Glutamatergic neuron (in vitro differentiated cells): ENCODE measurements around the gene MDFIC. TPM values are rescaled to one million over a fixed set of nuclear protein-coding genes. Genes with fewer than 3 reads are reported as not detected.

ENCODE experiments used
- DNase-seq: peaks from one replicate; pipeline ENCODE4 v3.0.0; 2022
- H3K27ac Mint-ChIP-seq: one replicate; pipeline ENCODE4 v1.8.0; 2020; ENCODE audit warnings: mild to moderate bottlenecking, mixed read lengths, inconsistent platforms; ENCODE audit not compliant: unreplicated experiment
- H3K27me3 Mint-ChIP-seq: one replicate; pipeline ENCODE4 v1.8.0; 2020; ENCODE audit warnings: mild to moderate bottlenecking, moderate library complexity, mixed read lengths, inconsistent platforms; ENCODE audit not compliant: unreplicated experiment
- H3K36me3 Mint-ChIP-seq: one replicate; pipeline ENCODE4 v1.8.0; 2020; ENCODE audit warnings: mild to moderate bottlenecking, mixed read lengths, inconsistent platforms; ENCODE audit not compliant: unreplicated experiment
- H3K4me1 Mint-ChIP-seq: one replicate; pipeline ENCODE4 v1.8.0; 2020; ENCODE audit warnings: mild to moderate bottlenecking, low read depth, mixed read lengths, inconsistent platforms; ENCODE audit not compliant: unreplicated experiment
- H3K4me3 Mint-ChIP-seq: one replicate; pipeline ENCODE4 v1.8.0; 2020; ENCODE audit warnings: mild to moderate bottlenecking, mixed read lengths, inconsistent platforms; ENCODE audit not compliant: unreplicated experiment
- H3K9me3 Mint-ChIP-seq: one replicate; pipeline ENCODE4 v1.8.0; 2020; ENCODE audit warnings: mild to moderate bottlenecking, moderate library complexity, mixed read lengths, inconsistent platforms; ENCODE audit not compliant: unreplicated experiment
- total RNA-seq: library from RNA; stranded (reverse); fragmentation: NEBNext Ultra II Directional; extraction: Animal tissue kit (Norgen Biotek cat#: 25700); gene quantifications from one replicate; pipeline ENCODE4 v1.2.1, GENCODE V29; 2021; ENCODE audit not compliant: unreplicated experiment
- TF ChIP-seq, protein P1 (sequence below): fragments of 200-600 bp; sonication (generic); IDR thresholded peaks from one replicate; pipeline ENCODE4 v1.5.0; 2021; ENCODE audit not compliant: partially characterized antibody, unreplicated experiment

The MDFIC gene
- total RNA-seq, 1 donor from 2014 or later: 0.10 TPM

DNA sequence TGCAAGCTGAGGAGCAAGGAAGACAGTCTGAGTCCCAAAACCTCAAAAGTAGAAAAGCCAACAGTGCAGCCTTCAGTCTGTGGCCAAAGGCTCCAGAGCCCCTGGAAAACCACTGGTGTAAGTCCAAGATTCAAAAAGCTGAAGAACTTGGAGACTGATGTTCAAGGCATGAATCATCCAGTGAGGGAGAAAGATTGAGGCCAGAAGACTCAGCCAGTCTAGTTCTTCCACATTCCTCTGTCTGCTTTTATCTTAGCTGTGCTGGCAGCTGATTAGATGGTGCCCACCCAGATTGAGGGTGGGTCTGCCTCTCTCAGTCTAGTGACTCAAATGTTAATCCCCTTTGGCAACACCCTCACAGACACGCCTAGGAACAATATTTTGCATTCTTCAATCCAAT, 20.1 kb upstream of the MDFIC start:
- TF ChIP-seq, protein P1, sequence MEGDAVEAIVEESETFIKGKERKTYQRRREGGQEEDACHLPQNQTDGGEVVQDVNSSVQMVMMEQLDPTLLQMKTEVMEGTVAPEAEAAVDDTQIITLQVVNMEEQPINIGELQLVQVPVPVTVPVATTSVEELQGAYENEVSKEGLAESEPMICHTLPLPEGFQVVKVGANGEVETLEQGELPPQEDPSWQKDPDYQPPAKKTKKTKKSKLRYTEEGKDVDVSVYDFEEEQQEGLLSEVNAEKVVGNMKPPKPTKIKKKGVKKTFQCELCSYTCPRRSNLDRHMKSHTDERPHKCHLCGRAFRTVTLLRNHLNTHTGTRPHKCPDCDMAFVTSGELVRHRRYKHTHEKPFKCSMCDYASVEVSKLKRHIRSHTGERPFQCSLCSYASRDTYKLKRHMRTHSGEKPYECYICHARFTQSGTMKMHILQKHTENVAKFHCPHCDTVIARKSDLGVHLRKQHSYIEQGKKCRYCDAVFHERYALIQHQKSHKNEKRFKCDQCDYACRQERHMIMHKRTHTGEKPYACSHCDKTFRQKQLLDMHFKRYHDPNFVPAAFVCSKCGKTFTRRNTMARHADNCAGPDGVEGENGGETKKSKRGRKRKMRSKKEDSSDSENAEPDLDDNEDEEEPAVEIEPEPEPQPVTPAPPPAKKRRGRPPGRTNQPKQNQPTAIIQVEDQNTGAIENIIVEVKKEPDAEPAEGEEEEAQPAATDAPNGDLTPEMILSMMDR: no peak
- Mint-ChIP-seq H3K36me3 (no peaks in the 10 kb centered on the region), H3K27me3 (no peaks in the 10 kb centered on the region), H3K4me3 (no peak overlapping the region), H3K27ac (no peak overlapping the region), H3K4me1 (no peaks in the 10 kb centered on the region), H3K9me3 (no peaks in the 10 kb centered on the region)
- DNase-seq: no peak

DNA sequence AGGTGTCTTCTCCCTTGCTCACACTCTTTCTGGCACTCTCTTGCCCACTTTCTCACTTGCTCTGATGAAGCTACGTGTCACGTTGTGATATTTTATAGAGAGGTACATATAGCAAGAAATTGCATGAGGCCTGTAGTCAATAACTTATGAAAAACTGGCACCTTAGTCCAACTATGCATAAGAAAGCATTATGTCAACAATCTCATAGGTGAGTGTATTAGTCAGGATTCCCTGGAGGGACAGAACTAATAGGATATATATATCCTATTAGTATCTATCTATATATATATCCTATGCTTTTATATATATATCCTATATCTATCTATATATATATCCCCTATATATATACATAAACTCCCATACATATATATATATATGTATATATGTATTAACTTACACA, 18.8 kb upstream of the MDFIC start:
- Mint-ChIP-seq H3K36me3 (no peaks in the 10 kb centered on the region), H3K27me3 (no peaks in the 10 kb centered on the region), H3K4me1 (no peaks in the 10 kb centered on the region), H3K27ac (no peak overlapping the region), H3K9me3 (no peaks in the 10 kb centered on the region), H3K4me3 (no peak overlapping the region)
- no peak for DNase-seq
- TF ChIP-seq, protein P1: no peak

DNA sequence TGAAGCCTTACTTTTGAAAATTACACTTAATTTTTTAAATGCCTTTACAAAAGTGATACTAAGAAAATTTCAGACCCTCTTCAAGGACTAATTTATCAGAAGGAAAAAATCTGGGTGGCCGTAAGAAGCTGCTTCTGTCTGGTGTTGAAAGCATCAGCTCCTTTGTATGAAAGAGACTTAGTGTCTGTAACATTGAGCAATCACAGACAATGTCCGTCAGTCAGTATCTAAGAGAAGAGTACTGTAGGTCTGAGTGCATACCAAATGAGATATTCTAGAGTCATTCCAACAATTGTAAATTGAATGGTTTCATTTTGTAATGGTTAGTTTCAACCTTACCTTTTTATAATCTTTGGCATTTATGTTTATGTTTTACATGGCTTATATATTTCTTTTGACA, 11.1 kb upstream of the MDFIC start:
- no peak for DNase-seq
- Mint-ChIP-seq H3K36me3 (no peaks in the 10 kb centered on the region), H3K4me3 (no peak overlapping the region), H3K27me3 (no peaks in the 10 kb centered on the region), H3K9me3 (no peaks in the 10 kb centered on the region), H3K27ac (no peak overlapping the region), H3K4me1 (no peaks in the 10 kb centered on the region)
- TF ChIP-seq, protein P1: no peak

DNA sequence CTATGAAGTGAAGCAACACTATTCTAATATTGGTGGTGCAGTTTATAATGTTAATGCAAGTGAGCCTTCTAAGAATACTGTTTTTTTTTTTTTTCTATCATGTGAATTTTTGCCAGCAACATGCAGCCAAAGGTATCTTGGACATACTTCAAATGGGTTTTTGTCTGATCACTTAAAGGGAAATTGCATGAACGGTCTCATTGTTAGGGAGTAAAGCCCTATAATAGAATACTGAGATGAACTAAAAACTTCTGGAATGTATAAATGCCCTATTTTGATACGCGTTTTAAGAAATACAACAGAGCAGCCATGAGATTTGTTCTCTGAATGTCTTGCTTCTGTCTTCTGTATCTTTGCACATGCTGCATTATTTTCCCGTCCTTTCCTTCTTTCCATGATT, 10.5 kb upstream of the MDFIC start:
- Mint-ChIP-seq H3K4me3 (no peak overlapping the region), H3K4me1 (no peaks in the 10 kb centered on the region), H3K27ac (no peak overlapping the region), H3K27me3 (no peaks in the 10 kb centered on the region), H3K36me3 (no peaks in the 10 kb centered on the region), H3K9me3 (no peaks in the 10 kb centered on the region)
- TF ChIP-seq, protein P1: no peak
- DNase-seq: no peak

DNA sequence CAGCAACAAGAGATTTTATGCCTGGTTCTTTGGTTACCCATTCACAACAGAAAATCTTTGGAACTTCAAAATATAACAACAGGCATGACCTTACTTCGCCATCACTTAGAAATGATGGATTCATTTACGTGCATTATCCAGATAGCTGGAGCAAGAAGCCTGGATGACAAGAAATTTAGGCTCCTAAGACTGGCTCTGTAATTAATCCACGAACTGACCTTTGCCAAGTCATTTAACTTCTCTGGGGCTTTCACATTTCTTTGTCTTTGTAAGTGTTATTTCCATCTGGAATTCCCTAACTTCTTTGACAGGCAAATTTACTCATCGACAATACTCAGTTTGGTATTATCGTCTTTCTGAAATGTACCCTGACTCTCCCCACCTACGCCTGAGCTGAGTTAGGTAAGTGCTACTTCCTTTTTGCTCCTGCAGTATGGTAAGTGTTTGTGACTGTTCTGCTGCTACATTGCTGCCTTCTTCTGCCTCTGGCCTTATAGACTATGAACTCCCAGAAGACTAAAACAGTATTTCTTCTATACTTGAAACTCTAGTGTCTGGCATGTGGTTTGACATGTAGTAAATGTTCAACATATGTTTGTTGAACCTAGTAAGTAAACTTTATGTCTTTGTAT, 5.5 kb upstream of the MDFIC start:
- Mint-ChIP-seq H3K4me3 (no peak overlapping the region), H3K4me1 (no peaks in the 10 kb centered on the region), H3K27me3 (no peaks in the 10 kb centered on the region), H3K36me3 (no peaks in the 10 kb centered on the region), H3K27ac (no peak overlapping the region), H3K9me3 (no peaks in the 10 kb centered on the region)
- no peak for DNase-seq
- TF ChIP-seq, protein P1: no peak
